ENCODE measurements around the gene KDM3A. TPM values are rescaled to one million over a fixed set of nuclear protein-coding genes. Genes with fewer than 3 reads are reported as not detected.

The KDM3A gene
- total RNA-seq, 2 experiments from 2014 or later = 107 to 114 TPM

GRCh38 chr2:86470890-86471289 lies 29.7 kb downstream of the KDM3A start:
- no peak for TF ChIP-seq CTCF (IDR thresholded peaks at IDR 0.05)
- peaks cover 56% of the 10 kb centered on the region for H3K4me1 Mint-ChIP-seq (ENCODE audit: low read depth)
- intact Hi-C loops (cut with micrococcal nuclease) = no loop called here
- peaks cover 70% of the 10 kb centered on the region for H3K36me3 Mint-ChIP-seq (ENCODE audit: low read depth)
- no peak overlapping the region for H3K27ac Mint-ChIP-seq
- no peak overlapping the region for H3K4me3 Mint-ChIP-seq
- CTCF ChIA-PET = interaction anchor here (1.4 kb wide), 1 partner anchor 12 kb away, joined by 4 read pairs; no protein-coding TSS in a partner anchor
- no peaks in the 10 kb centered on the region for H3K9me3 Mint-ChIP-seq
- POLR2A ChIA-PET = no interaction called here
- DNase-seq = no peak
- no peaks in the 10 kb centered on the region for H3K27me3 Mint-ChIP-seq
- no peak for ATAC-seq

- ChIA-PET POLR2A (no interaction called here), CTCF (no interaction called here)
- no peaks in the 10 kb centered on the region for H3K27me3 Mint-ChIP-seq
- H3K9me3 Mint-ChIP-seq = no peaks in the 10 kb centered on the region
- intact Hi-C loops (cut with micrococcal nuclease) = no loop called here
- DNase-seq (no peak), ATAC-seq (no peak)
- peaks cover 69% of the 10 kb centered on the region for H3K36me3 Mint-ChIP-seq (ENCODE audit: low read depth)
- peaks cover 60% of the 10 kb centered on the region for H3K4me1 Mint-ChIP-seq (ENCODE audit: low read depth)
- H3K27ac Mint-ChIP-seq = no peak overlapping the region
- no peak for TF ChIP-seq CTCF (IDR thresholded peaks at IDR 0.05)
- no peak overlapping the region for H3K4me3 Mint-ChIP-seq
Observed at GRCh38 chr2:86471637-86472036, 30.5 kb downstream of the KDM3A start.

- Mint-ChIP-seq H3K36me3 (ENCODE audit: low read depth) (peaks cover 85% of the 10 kb centered on the region), H3K4me3 (no peak overlapping the region), H3K4me1 (ENCODE audit: low read depth) (peaks cover 46% of the 10 kb centered on the region), H3K9me3 (no peaks in the 10 kb centered on the region), H3K27ac (peak overlapping the region; percentile 8), H3K27me3 (no peaks in the 10 kb centered on the region)
- ChIA-PET POLR2A (no interaction called here), CTCF (interaction anchor here (0.7 to 1.2 kb wide), 2 partner anchors 9 to 34 kb away, joined by 3 read pairs; no protein-coding TSS in a partner anchor)
- DNase-seq = no peak
- no peak for TF ChIP-seq CTCF (IDR thresholded peaks at IDR 0.05)
- intact Hi-C loops (cut with micrococcal nuclease) = no loop called here
- no peak for ATAC-seq
Observed at GRCh38 chr2:86476092-86476491, 34.9 kb downstream of the KDM3A start.

- POLR2A ChIA-PET = no interaction called here
- H3K4me1 Mint-ChIP-seq (ENCODE audit: low read depth) = peaks cover 46% of the 10 kb centered on the region
- H3K36me3 Mint-ChIP-seq (ENCODE audit: low read depth) = peaks cover 85% of the 10 kb centered on the region
- no peak for TF ChIP-seq CTCF (IDR thresholded peaks at IDR 0.05)
- intact Hi-C loops (cut with micrococcal nuclease) = no loop called here
- CTCF ChIA-PET = interaction anchor here (1.1 to 1.2 kb wide), 2 partner anchors 8 to 9 kb away, joined by 3 to 4 read pairs; no protein-coding TSS in a partner anchor
- ATAC-seq = no peak
- no peaks in the 10 kb centered on the region for H3K9me3 Mint-ChIP-seq
- no peak overlapping the region for H3K27ac Mint-ChIP-seq
- no peak overlapping the region for H3K4me3 Mint-ChIP-seq
- no peaks in the 10 kb centered on the region for H3K27me3 Mint-ChIP-seq
- no peak for DNase-seq
Observed at GRCh38 chr2:86476918-86477317, 35.7 kb downstream of the KDM3A start.

GRCh38 chr2:86477349-86477748 lies 36.2 kb downstream of the KDM3A start:
- no peak overlapping the region for H3K4me3 Mint-ChIP-seq
- no peaks in the 10 kb centered on the region for H3K9me3 Mint-ChIP-seq
- POLR2A ChIA-PET = interaction anchor here (2.5 kb wide), 1 partner anchor 9 kb away, joined by 9 read pairs; no protein-coding TSS in a partner anchor
- no peak for DNase-seq
- CTCF ChIA-PET = interaction anchor here (1.1 kb wide), 1 partner anchor 9 kb away, joined by 4 read pairs; no protein-coding TSS in a partner anchor
- H3K27ac Mint-ChIP-seq = peak overlapping the region; percentile 52
- ATAC-seq = no peak
- H3K36me3 Mint-ChIP-seq (ENCODE audit: low read depth) = peaks cover 86% of the 10 kb centered on the region
- no peak for TF ChIP-seq CTCF (IDR thresholded peaks at IDR 0.05)
- H3K27me3 Mint-ChIP-seq = no peaks in the 10 kb centered on the region
- intact Hi-C loops (cut with micrococcal nuclease) = no loop called here
- peaks cover 47% of the 10 kb centered on the region for H3K4me1 Mint-ChIP-seq (ENCODE audit: low read depth)
